Activated T-cell treated with anti-CD3 and anti-CD28 coated beads, Interleukin-2, amount 50 U/mL, for 1 hour (primary cell): Measurements from ENCODE around the gene GABPB1.
A peak's percentile ranks its signal among the peaks of the same experiment; 100 is the strongest.
"Not testable (repeated sequence)": the region's sequence is repeated elsewhere in the genome, so short reads cannot be mapped to it uniquely, and the experiment has no call there.

ENCODE experiments used
- DNase-seq: peaks from one replicate; pipeline ENCODE4 v3.0.0-alpha.2; 2020

GABPB1 gene

GRCh38 chr15:50354838-50355618 lies at the start of gene GABPB1:
TSS of gene GABPB1 (minus strand) at chr15:50355198. CDS start at chr15:50309798, 45,400 bp downstream.
- DNase-seq = peak; percentile 88

GRCh38 chr15:50391561-50391960 lies 36.6 kb upstream of the GABPB1 start:
- DNase-seq = not testable (repeated sequence)

GRCh38 chr15:50390554-50391264 lies 35.7 kb upstream of the GABPB1 start:
- no peak for DNase-seq

GRCh38 chr15:50382408-50382807 lies 27.4 kb upstream of the GABPB1 start:
- DNase-seq = not testable (repeated sequence)

GRCh38 chr15:50381438-50381837 lies 26.4 kb upstream of the GABPB1 start:
- no peak for DNase-seq

- no peak for DNase-seq
Observed at GRCh38 chr15:50380089-50380488, 25.1 kb upstream of the GABPB1 start.

GRCh38 chr15:50379413-50379812 lies 24.4 kb upstream of the GABPB1 start:
- DNase-seq = not testable (repeated sequence)

- DNase-seq = no peak
Observed at GRCh38 chr15:50378776-50379175, 23.8 kb upstream of the GABPB1 start.

- no peak for DNase-seq
Observed at GRCh38 chr15:50377867-50378751, 23.1 kb upstream of the GABPB1 start.

GRCh38 chr15:50369564-50369963 lies 14.6 kb upstream of the GABPB1 start:
- DNase-seq = not testable (repeated sequence)

- DNase-seq = no peak
Observed at GRCh38 chr15:50365971-50366370, 11.0 kb upstream of the GABPB1 start.

- no peak for DNase-seq
Observed at GRCh38 chr15:50365570-50365969, 10.6 kb upstream of the GABPB1 start.

GRCh38 chr15:50363612-50364011 lies 8.6 kb upstream of the GABPB1 start:
- no peak for DNase-seq

- no peak for DNase-seq
Observed at GRCh38 chr15:50361756-50362155, 6.8 kb upstream of the GABPB1 start.

- DNase-seq = no peak
Observed at GRCh38 chr15:50358845-50359244, 3.8 kb upstream of the GABPB1 start.

GRCh38 chr15:50355980-50356379 lies 982 bp upstream of the GABPB1 start:
- DNase-seq = no peak

GRCh38 chr15:50355619-50355905 lies 564 bp upstream of the GABPB1 start:
- DNase-seq = no peak

- peak; percentile 64 for DNase-seq
Observed at GRCh38 chr15:50353975-50354837, 792 bp downstream of the GABPB1 start.

GRCh38 chr15:50353251-50353974 lies 1.6 kb downstream of the GABPB1 start:
- no peak for DNase-seq

- no peak for DNase-seq
Observed at GRCh38 chr15:50350621-50351020, 4.4 kb downstream of the GABPB1 start.

- no peak for DNase-seq
Observed at GRCh38 chr15:50345298-50345697, 9.7 kb downstream of the GABPB1 start.

GRCh38 chr15:50344006-50344464 lies 11.0 kb downstream of the GABPB1 start:
- DNase-seq = no peak
